K562 (cell line): Measurements from ENCODE around the gene ATP6V0E2. TPM values are rescaled to one million over a fixed set of nuclear protein-coding genes. Genes with fewer than 3 reads are reported as not detected.

Experiments used
- ATAC-seq: fragments of 200-7000 bp; cut with Tn5 transposase; 3 replicates; pipeline ENCODE4 v1.9.1; 2020; ENCODE audit warnings: moderate library complexity
- BruUV-seq: library from RNA; stranded (reverse); fragments of 400-500 nt; replicated peaks from 2 replicates; lab custom pipeline; 2021; lab: Mats Ljungman, UMichigan
- CTCF ChIA-PET: fragments of 300-600 bp; formaldehyde crosslinking; extraction: SDS; loops from one replicate; lab custom pipeline; 2021; ENCODE audit warnings: low intra/inter-chr PET ratio; lab: Yijun Ruan, JAX
- POLR2A ChIA-PET: fragments of 300-600, 350-650 bp; sonication (Branson Sonifier 250); formaldehyde crosslinking; extraction: SDS; loops from one replicate; lab custom pipeline; 2021; ENCODE audit warnings: antibody characterized with exemption, inconsistent platforms; lab: Yijun Ruan, JAX
- DNase-seq, 4 experiments: peaks; one replicate each; pipeline versions ENCODE4 v3.0.0 to v3.0.0-alpha.2; 2011 to 2018; ENCODE audit warnings: low spot score in 3 of 4, mixed read lengths in 3 of 4; ENCODE audit errors: extremely low read depth in 1 of 4
- FAIRE-seq: peaks from 2 replicates; lab custom pipeline; 2011; peaks lifted over from hg19 to GRCh38; lab: Jason Lieb, UNC
- H2AFZ ChIP-seq: 2 replicates; pipeline ENCODE4 v1.6.0; 2011; ENCODE audit warnings: low read depth, low read length, control low read depth, inconsistent platforms
- H3K27ac ChIP-seq: fragments of 200-600 bp; 3 replicates; pipeline ENCODE4 v1.8.0; 2011; ENCODE audit warnings: low read depth, mild to moderate bottlenecking, control low read depth, inconsistent platforms, low read length, moderate library complexity, mixed read lengths; ENCODE audit errors: extremely low read depth
- H3K27me3 ChIP-seq, 2 experiments: fragments of 300-600 bp in 1 of 2; 2 replicates in 1 of 2; 3 replicates in 1 of 2; pipeline versions ENCODE4 v1.6.0 to v1.8.0; 2011; ENCODE audit warnings: inconsistent platforms in 2 of 2, low read length in 2 of 2, mild to moderate bottlenecking in 1 of 2, mixed read lengths in 1 of 2, moderate library complexity in 1 of 2; ENCODE audit not compliant: control insufficient read depth in 2 of 2, insufficient read depth in 2 of 2
- H3K36me3 ChIP-seq: fragments of 300-600 bp; 3 replicates; pipeline ENCODE4 v1.8.0; 2011; ENCODE audit warnings: mild to moderate bottlenecking, low read length, inconsistent platforms; ENCODE audit not compliant: control insufficient read depth, insufficient read depth
- H3K4me1 ChIP-seq, 2 experiments: fragments of 200-600 bp in 1 of 2; replicated peaks in 1 of 2; 2 replicates in 1 of 2; 3 replicates in 1 of 2; pipeline versions ENCODE4 v1.5.1 to v1.8.0; 2011; ENCODE audit warnings: inconsistent platforms in 2 of 2, low read length in 2 of 2, mild to moderate bottlenecking in 1 of 2, mixed read lengths in 1 of 2, moderate library complexity in 1 of 2; ENCODE audit not compliant: control insufficient read depth in 2 of 2, insufficient read depth in 2 of 2
- H3K4me2 ChIP-seq: 2 replicates; pipeline ENCODE4 v1.6.1; 2011; ENCODE audit warnings: low read length, control low read depth, inconsistent platforms, mixed read lengths; ENCODE audit not compliant: insufficient read depth
- H3K4me3 ChIP-seq: fragments of 200-600 bp; sonication (generic), shearing (Covaris generic); 2 replicates; pipeline ENCODE4 v1.5.1; 2016; ENCODE audit warnings: control low read depth, inconsistent platforms
- H3K79me2 ChIP-seq: fragments of 200-600 bp; 3 replicates; pipeline ENCODE4 v1.8.0; 2011; ENCODE audit warnings: low read length, inconsistent platforms; ENCODE audit not compliant: control insufficient read depth, insufficient read depth
- H3K9ac ChIP-seq, 2 experiments: 2 replicates each; pipeline versions ENCODE4 v1.6.0 to v1.6.1; 2011; ENCODE audit warnings: low read depth in 2 of 2, low read length in 2 of 2, control low read depth in 1 of 2, inconsistent platforms in 1 of 2, mild to moderate bottlenecking in 1 of 2, mixed read lengths in 1 of 2; ENCODE audit not compliant: insufficient read depth in 1 of 2
- H3K9me1 ChIP-seq: one replicate; pipeline ENCODE4 v1.6.0; 2011; ENCODE audit warnings: inconsistent platforms, mild to moderate bottlenecking, low read length, moderate library complexity; ENCODE audit not compliant: control insufficient read depth, insufficient read depth
- H3K9me3 ChIP-seq: replicated peaks from 2 replicates; pipeline ENCODE4 v1.5.1; 2011; ENCODE audit warnings: low read depth, low read length, inconsistent platforms; ENCODE audit not compliant: control insufficient read depth, insufficient read depth
- H4K20me1 ChIP-seq: replicated peaks from 2 replicates; pipeline ENCODE4 v1.6.1; 2011; ENCODE audit warnings: low read length, inconsistent platforms, mixed read lengths; ENCODE audit not compliant: control insufficient read depth, insufficient read depth
- ELF2 ChIP-seq: fragments of 250-450 bp; sonication (Bioruptor Pico); IDR thresholded peaks from 2 replicates; pipeline ENCODE4 v1.5.0; 2021; ENCODE audit warnings: mild to moderate bottlenecking
- FOXA3 ChIP-seq, 2 experiments: fragments of 450-650 bp in 1 of 2; sonication (generic) in 1 of 2; formaldehyde crosslinking; IDR thresholded peaks in 1 of 2; conservative IDR thresholded peaks in 1 of 2; 2 replicates each; pipeline versions ENCODE4 v1.4.0 to v1.8.0; 2020 to 2022; ENCODE audit warnings: mild to moderate bottlenecking in 2 of 2, missing genetic modification reagents in 1 of 2
- HBP1 ChIP-seq: fragments of 450-650 bp; formaldehyde crosslinking; IDR thresholded peaks from 2 replicates; pipeline ENCODE4 v1.4.0; 2022; ENCODE audit warnings: missing genetic modification characterization
- PHF8 ChIP-seq: fragments of 200-600 bp; sonication (generic); IDR thresholded peaks from 2 replicates; pipeline ENCODE4 v1.6.1; 2012; ENCODE audit warnings: mixed run types, mild to moderate bottlenecking, inconsistent platforms, low read length, moderate library complexity, borderline replicate concordance
- SP1 ChIP-seq: sonication (generic); formaldehyde crosslinking; IDR thresholded peaks from 2 replicates; pipeline ENCODE4 v1.8.1; 2022; ENCODE audit warnings: mild to moderate bottlenecking, missing genetic modification reagents
- ZNF263 ChIP-seq: sonication (generic); formaldehyde crosslinking; IDR thresholded peaks from 2 replicates; pipeline ENCODE4 v1.8.0; 2022; ENCODE audit warnings: mild to moderate bottlenecking, missing genetic modification reagents, borderline replicate concordance
- WGBS: fragments of 100-300 bp; shearing (Covaris generic); methylation state at CpG from one replicate; pipeline ENCODE4 v1.1.6; 2016; ENCODE audit warnings: low coverage, mixed read lengths; ENCODE audit not compliant: insufficient coverage; ENCODE audit errors: missing lambda C conversion rate; 5-methylcytosine and 5-hydroxymethylcytosine counted together
- in situ Hi-C: fragments of 300-500 bp; cut with MboI; formaldehyde crosslinking; loops from 4 replicates; pipeline ENCODE4 v1.15.0; 2018; ENCODE audit warnings: inconsistent platforms, mixed read lengths
- intact Hi-C: fragments of 100-400 bp; cut with micrococcal nuclease; formaldehyde crosslinking; loops from 2 replicates; pipeline ENCODE4 v1.14.2; 2022
- polyA plus RNA-seq, 8 experiments: library from polyadenylated mRNA; depleted of rRNA in 4 of 8; stranded (reverse) in 5 of 8; unstranded in 3 of 8; fragments of >200 nt; fragmentation: Nextera tagmentation in 2 of 8; fragmentation: Illumina TruSeq in 1 of 8; extraction: Ambion mirVana in 2 of 8; extraction: Trizol in 1 of 8; gene quantifications; 2 replicates each; pipeline versions ENCODE4 v1.2.1 to v1.2.3, GENCODE V29; 2011 to 2014; ENCODE audit warnings: inconsistent platforms in 1 of 8, missing spikeins in 1 of 8
- total RNA-seq, 7 experiments: library from RNA; depleted of rRNA in 6 of 7; stranded (reverse); fragments of >200 nt in 6 of 7; fragmentation: Illumina TruSeq in 2 of 7; extraction: Trizol in 2 of 7; gene quantifications; 2 replicates each; pipeline versions ENCODE4 v1.2.1 to v1.2.3, GENCODE V29; 2011 to 2021; ENCODE audit warnings: low replicate concordance in 1 of 7

ATP6V0E2 gene
- total and polyA plus RNA-seq, 9 of the 15 experiments (the other 6 are each of a cell fraction or from before 2014, with no cell fraction given): 0.55 to 18.5 (median 10.9) TPM

- no peak overlapping the region for H3K9ac ChIP-seq
- ChIA-PET CTCF (no interaction called here), POLR2A (interaction anchor here (1.6 to 2.1 kb wide), 2 partner anchors 8 to 12 kb away, joined by 6 to 7 read pairs; no protein-coding TSS in a partner anchor)
- BruUV-seq: no TSS peak
- no peak for DNase-seq
- no peak overlapping the region; the same call in 1 of the 2 replicates for H3K4me2 ChIP-seq
- no peaks in the 10 kb centered on the region for H3K9me1 ChIP-seq
- H4K20me1 ChIP-seq: peaks cover 11% of the 10 kb centered on the region; the same call in 1 of the 2 replicates
- peak; percentile 58 for FAIRE-seq
- H3K4me1 ChIP-seq: peaks cover 10 to 20% of the 10 kb centered on the region in 2 experiments
- WGBS: 14% methylated on average over 8 of the region's 8 CpGs
- no peak overlapping the region for H2AFZ ChIP-seq
- intact Hi-C loops: loop anchor here (5.0 kb wide), 2 partner anchors 164 to 394 kb away; no protein-coding TSS in a partner anchor
- no peaks in the 10 kb centered on the region for H3K36me3 ChIP-seq
- peaks cover 17 to 45% of the 10 kb centered on the region in 2 experiments; a peak in 4 of 5 replicates for H3K27me3 ChIP-seq
- no peak for TF ChIP-seq PHF8
- TF ChIP-seq ZNF263 (CRISPR knock-in tag): 0 out of 2 replicates have a peak, but pooled peaks have one; percentile 19
- TF ChIP-seq SP1 (CRISPR knock-in tag): peak; percentile 47; the same call in 1 of the 2 replicates
- no peak for TF ChIP-seq HBP1 (CRISPR knock-in tag)
- TF ChIP-seq FOXA3 (CRISPR knock-in tag; conservative IDR thresholded peaks at IDR 0.05 in 1 of 2, IDR thresholded peaks at IDR 0.05 in 1 of 2): 0 out of 4 replicates have a peak, but pooled peaks of 1 of the 2 experiments have one; percentile 51
- 0 out of 2 replicates have a peak, but pooled peaks have one; percentile 24 for TF ChIP-seq ELF2 (CRISPR knock-in tag)
- no peak overlapping the region for H3K4me3 ChIP-seq
- H3K27ac ChIP-seq: no peak overlapping the region
- no peaks in the 10 kb centered on the region for H3K9me3 ChIP-seq
- no peaks in the 10 kb centered on the region for H3K79me2 ChIP-seq
- in situ Hi-C loops: no loop called here
- no peak for ATAC-seq
Measured at GRCh38 chr7:149883048-149883438, 9.3 kb downstream of the ATP6V0E2 start.
